GM18507 (cell line): ENCODE results near the gene ZNF543.
"Not testable (repeated sequence)": the region's sequence is repeated elsewhere in the genome, so short reads cannot be mapped to it uniquely, and the experiment has no call there.

Source experiments
- DNase-seq: peaks from one replicate; pipeline ENCODE4 v3.0.0; 2011; ENCODE audit warnings: low read depth; ENCODE audit not compliant: insufficient read length; ENCODE audit errors: extremely low spot score
- FAIRE-seq: peaks from 2 replicates; lab custom pipeline; 2011; peaks lifted over from hg19 to GRCh38; lab: Jason Lieb, UNC

The ZNF543 gene

DNA sequence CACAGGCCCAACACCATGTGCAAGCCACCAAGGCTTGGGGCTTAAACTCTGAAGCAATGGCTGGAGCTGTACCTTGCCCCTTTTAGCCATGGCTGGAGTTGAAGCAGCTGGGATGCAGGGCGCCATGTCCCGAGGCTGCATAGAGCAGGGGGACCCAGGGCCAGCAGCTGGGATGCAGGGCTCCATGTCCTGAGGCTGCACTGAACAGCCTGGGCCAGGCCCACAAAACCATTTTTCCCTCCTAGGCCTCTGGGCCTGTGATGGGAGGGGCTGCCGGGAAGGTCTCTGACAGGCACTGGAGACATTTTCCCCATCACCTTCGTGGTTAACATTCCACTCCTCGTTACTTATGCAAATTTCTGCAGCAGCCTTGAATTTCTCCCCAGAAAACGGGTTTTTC is 53.9 kb downstream of the ZNF543 start:
- FAIRE-seq (no peak), DNase-seq (no peak)

- FAIRE-seq, DNase-seq: not testable (repeated sequence)
Measured at GRCh38 chr19:57374647-57375046, 54.4 kb downstream of the ZNF543 start.

DNA sequence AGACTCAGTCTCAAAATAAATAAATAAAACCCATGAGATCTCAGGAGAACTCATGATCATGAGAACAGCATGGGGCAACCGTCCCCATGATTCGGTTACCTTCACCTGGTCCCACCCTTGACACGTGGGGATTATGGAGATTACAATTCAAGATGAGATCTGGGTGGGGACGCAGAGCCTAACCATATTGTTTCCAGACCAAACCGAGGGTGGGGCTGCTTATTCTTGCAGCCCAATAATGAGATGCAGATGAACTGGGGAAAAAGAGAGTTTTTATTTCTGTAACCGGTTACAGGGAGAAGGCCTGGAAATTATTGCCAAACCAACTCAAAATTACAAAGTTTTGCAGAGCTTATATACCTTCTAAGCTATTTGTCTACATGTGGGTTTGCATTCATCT is 55.9 kb downstream of the ZNF543 start:
- FAIRE-seq (no peak), DNase-seq (no peak)

DNA sequence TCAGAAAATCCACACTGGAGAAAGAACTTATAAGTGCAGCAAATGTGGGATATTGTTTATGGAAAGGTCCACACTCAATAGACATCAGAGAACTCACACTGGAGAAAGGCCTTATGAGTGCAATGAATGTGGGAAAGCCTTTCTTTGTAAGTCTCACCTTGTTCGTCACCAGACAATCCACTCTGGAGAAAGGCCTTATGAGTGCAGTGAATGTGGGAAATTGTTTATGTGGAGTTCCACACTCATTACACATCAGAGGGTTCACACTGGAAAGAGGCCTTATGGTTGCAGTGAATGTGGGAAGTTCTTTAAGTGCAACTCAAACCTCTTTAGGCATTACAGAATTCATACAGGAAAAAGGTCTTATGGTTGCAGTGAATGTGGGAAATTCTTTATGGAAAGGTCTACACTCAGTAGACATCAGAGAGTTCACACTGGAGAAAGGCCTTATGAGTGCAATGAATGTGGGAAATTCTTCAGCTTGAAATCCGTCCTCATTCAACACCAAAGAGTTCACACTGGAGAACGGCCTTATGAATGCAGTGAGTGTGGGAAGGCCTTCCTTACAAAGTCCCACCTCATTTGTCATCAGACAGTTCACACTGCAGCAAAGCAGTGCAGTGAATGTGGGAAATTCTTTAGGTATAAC is 57.4 kb downstream of the ZNF543 start:
- DNase-seq = no peak
- FAIRE-seq = no peak
